ENCODE data around the gene BMERB1.

BMERB1 gene

DNA sequence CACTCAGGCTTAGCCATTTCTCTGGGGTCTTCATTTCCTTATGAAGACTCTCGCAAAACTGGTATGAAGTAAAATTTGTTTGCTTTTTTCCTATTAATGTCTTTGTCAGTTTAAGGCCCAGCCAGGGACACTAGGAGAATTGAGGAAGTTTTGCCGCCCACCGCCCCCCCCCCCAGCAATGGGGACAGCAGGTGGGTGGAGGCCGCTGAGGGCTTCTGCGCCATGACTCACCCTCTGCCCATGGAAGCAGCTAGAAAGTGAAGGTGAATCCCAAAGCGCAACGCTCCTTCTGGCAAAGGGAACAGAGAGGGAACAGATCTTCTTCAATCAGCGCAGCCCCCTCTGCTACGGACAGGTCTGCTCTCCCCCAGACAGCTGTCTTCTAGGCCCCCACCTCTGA, 158.8 kb downstream of the BMERB1 start:
- DNase-seq (ENCODE audit: low read depth), result peak; percentile 51
- TF ChIP-seq, protein P1, sequence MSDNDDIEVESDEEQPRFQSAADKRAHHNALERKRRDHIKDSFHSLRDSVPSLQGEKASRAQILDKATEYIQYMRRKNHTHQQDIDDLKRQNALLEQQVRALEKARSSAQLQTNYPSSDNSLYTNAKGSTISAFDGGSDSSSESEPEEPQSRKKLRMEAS (IDR thresholded peaks at IDR 0.05; ENCODE audit: low read depth, low read length), result no peak
- no peak for TF ChIP-seq MYC (IDR thresholded peaks at IDR 0.05; ENCODE audit: low read depth, low read length)
- TF ChIP-seq, protein P2, sequence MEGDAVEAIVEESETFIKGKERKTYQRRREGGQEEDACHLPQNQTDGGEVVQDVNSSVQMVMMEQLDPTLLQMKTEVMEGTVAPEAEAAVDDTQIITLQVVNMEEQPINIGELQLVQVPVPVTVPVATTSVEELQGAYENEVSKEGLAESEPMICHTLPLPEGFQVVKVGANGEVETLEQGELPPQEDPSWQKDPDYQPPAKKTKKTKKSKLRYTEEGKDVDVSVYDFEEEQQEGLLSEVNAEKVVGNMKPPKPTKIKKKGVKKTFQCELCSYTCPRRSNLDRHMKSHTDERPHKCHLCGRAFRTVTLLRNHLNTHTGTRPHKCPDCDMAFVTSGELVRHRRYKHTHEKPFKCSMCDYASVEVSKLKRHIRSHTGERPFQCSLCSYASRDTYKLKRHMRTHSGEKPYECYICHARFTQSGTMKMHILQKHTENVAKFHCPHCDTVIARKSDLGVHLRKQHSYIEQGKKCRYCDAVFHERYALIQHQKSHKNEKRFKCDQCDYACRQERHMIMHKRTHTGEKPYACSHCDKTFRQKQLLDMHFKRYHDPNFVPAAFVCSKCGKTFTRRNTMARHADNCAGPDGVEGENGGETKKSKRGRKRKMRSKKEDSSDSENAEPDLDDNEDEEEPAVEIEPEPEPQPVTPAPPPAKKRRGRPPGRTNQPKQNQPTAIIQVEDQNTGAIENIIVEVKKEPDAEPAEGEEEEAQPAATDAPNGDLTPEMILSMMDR (IDR thresholded peaks at IDR 0.05; ENCODE audit: low read depth, low read length), result no peak
- no peak for TF ChIP-seq POLR2A (IDR thresholded peaks at IDR 0.05; ENCODE audit: extremely low read depth, insufficient read length)
- no peak overlapping the region for H3K4me3 ChIP-seq (ENCODE audit: low read depth, low read length)

- TF ChIP-seq, protein P1 (IDR thresholded peaks at IDR 0.05; ENCODE audit: low read depth, low read length), result no peak
- TF ChIP-seq, protein P2 (IDR thresholded peaks at IDR 0.05; ENCODE audit: low read depth, low read length), result no peak
- no peak overlapping the region for H3K4me3 ChIP-seq (ENCODE audit: low read depth, low read length)
- DNase-seq (ENCODE audit: low read depth), result no peak
These were observed 160.4 kb downstream of the BMERB1 start for GRCh38 chr16:15594711-15595320.

GRCh38 chr16:15597135-15597534, 162.7 kb downstream of the BMERB1 start:
- no peak overlapping the region for H3K4me3 ChIP-seq (ENCODE audit: low read depth, low read length)
- DNase-seq (ENCODE audit: low read depth), result no peak
- no peak for TF ChIP-seq MYC (IDR thresholded peaks at IDR 0.05; ENCODE audit: low read depth, low read length)
- no peak for TF ChIP-seq POLR2A (IDR thresholded peaks at IDR 0.05; ENCODE audit: extremely low read depth, insufficient read length)
- TF ChIP-seq, protein P2 (IDR thresholded peaks at IDR 0.05; ENCODE audit: low read depth, low read length), result no peak
- TF ChIP-seq, protein P1 (IDR thresholded peaks at IDR 0.05; ENCODE audit: low read depth, low read length), result no peak

DNA sequence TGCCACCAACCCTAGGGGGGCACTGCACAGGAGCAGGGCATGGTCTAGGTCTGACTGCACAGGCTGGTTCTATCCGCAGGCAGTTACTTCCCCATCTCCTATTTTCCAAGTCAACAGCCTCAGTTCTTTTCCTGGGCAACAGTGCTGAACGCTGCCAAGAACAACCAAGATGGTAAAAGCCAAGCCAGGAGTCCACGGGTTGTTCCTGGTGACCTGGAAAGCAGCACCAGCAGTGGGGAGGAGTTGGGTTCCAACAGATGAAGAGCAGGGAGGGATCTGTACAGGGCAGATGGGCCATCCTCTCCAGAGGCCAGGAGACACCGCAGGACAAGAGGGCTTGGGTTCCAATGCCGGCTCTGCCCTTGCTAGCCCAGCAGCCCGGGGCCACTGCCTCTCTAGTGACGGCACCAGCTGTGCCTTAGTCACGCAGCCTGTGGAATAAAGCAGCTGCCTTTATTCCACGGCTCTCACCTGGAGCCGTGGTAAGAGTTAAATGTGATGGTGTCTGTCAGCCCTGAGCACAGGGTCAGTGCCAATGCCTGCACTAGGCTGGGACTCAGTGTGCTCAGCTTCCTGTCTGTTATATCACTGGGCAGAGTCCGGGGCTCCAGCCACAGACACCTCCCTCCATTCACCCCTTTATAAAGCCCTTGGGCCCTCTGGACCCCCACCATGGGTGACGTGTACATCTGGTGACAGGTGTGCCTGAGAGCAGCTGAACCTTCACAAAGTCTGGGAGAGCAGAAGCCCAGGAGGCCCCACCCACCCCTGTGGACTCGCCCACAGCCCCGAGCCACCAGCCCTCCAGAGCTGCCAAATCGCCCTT, 163.6 kb downstream of the BMERB1 start:
- no peak overlapping the region for H3K4me3 ChIP-seq (ENCODE audit: low read depth, low read length)
- TF ChIP-seq MYC (IDR thresholded peaks at IDR 0.05; ENCODE audit: low read depth, low read length), result no peak
- TF ChIP-seq, protein P2 (IDR thresholded peaks at IDR 0.05; ENCODE audit: low read depth, low read length), result no peak
- TF ChIP-seq, protein P1 (IDR thresholded peaks at IDR 0.05; ENCODE audit: low read depth, low read length), result no peak
- no peak for TF ChIP-seq POLR2A (IDR thresholded peaks at IDR 0.05; ENCODE audit: extremely low read depth, insufficient read length)
- DNase-seq (ENCODE audit: low read depth), result no peak

DNA sequence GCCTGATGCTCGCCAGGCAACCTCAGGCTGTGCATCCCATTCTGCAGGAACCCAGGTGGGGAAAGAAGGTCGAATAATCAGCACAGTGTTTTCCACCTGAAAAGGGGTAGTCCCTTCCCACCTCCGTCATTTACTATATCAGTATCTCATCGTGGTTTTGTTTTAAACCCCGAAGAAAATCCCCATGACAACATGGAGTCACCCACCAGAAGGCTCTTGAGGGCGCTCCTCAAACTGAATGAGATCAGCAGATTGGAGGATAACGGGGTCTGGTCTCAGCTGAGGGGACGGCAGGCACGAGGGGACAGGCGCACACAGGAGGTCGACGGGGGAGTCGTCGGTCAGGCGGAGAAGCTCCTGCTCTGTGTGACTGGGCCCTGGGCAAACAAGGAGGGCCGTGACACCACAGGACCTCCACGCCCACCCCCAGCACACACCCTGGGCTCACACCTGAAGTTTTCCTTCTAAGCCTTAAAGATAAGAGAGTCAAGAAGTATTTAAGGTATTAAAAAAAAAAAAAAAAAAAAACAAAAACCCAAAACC, 164.3 kb downstream of the BMERB1 start:
- H3K4me3 ChIP-seq (ENCODE audit: low read depth, low read length), result no peak overlapping the region
- TF ChIP-seq POLR2A (IDR thresholded peaks at IDR 0.05; ENCODE audit: extremely low read depth, insufficient read length) (no peak), MYC (IDR thresholded peaks at IDR 0.05; ENCODE audit: low read depth, low read length) (no peak)
- TF ChIP-seq, protein P1 (IDR thresholded peaks at IDR 0.05; ENCODE audit: low read depth, low read length), result no peak
- TF ChIP-seq, protein P2 (IDR thresholded peaks at IDR 0.05; ENCODE audit: low read depth, low read length), result no peak
- DNase-seq (ENCODE audit: low read depth), result no peak

Measured in NB4 (cell line).